SKM-1 (cell line): ENCODE data around the gene CACNA1G.

ENCODE experiments used
- DNase-seq: peaks from one replicate; lab custom pipeline; 2025; ENCODE audit not compliant: unreplicated experiment; lab: John Stamatoyannopoulos, UW

Gene CACNA1G

DNA sequence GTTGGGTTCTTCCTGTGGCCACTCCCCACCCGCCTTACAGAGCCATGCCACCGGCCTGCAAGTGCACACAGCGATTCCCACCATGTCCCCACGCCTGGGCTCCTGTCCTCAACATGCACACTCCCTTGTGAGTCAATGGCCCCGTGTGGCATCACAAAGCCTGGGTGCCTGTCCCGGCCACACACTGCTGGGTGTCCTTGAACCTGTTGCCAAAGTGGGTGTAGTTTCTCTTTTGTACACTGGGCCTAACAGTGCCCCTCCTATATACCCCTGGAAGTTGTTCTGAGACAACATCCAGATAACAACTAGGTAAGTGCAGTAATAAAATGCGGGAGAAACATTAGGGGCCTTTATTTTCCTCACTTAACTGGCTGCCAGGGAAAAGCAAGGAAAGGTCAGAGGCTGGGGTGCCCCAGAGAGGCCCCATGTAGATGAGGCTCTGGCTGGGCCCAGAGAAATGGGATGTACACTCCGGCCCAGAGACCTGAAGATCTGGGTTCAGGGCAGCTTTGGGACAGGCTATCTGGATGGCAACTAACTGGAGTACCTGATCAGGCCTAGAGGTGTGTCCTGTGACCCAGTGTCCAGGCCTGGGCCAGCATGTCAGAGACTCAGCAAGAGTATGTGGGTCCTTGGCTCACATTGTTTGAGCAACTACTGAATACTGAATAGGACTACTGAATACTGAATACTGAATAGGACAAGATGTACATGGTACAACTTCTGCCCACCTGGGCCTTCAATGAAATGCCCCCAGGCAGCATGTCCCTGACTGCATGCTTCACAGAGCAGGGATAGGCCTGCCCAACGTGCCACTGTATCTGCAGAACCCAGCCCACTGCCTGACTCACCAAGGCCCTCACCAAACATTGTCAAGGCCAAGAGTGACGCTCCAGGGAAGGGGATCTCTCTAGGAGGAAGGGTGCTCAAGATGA is 82.5 kb downstream of the CACNA1G start:
- DNase-seq = no peak

DNA sequence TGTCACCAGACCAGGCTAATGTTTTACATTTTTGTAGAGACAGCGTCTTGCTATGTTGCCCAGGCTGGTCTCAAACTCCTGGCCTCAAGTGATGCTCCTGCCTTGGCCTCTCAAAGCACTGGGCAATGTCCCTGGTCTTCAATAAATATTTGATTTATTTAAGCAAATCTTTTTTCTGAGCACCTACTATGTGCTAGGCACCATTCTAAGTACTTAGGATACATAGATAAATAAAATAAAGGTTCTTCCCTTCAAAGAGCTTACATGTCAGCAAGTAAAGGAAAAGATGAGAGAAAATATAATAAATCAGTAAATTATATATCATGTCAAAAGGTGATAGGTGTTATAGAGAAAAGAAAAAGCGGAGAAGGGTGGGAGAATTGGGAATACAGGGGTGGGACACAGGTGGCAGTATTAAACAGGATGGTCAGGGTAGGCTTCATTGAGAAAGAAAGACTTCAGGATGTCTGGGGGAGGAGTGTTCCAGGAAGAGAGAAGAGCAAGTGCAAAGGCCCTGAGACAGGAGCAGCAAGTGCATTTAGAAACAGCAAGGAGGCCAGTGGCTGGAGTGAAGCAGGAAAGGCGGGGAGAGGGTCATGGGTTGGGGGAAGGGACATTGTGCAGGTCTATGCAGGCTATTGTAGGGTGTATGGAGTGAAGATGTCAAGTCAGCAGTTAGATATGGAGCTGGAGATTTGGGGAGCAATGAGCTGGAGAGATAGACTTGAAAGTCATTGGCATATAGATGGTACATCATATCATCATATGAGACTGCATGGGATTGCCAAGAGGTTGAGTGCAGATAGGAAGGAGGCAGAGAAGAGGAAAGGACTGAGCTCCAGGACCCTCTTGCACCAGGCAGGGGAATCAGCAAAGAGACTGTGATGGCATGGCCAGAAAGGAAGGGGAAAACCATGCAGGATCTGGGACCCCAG is 85.5 kb downstream of the CACNA1G start:
- DNase-seq = no peak

DNA sequence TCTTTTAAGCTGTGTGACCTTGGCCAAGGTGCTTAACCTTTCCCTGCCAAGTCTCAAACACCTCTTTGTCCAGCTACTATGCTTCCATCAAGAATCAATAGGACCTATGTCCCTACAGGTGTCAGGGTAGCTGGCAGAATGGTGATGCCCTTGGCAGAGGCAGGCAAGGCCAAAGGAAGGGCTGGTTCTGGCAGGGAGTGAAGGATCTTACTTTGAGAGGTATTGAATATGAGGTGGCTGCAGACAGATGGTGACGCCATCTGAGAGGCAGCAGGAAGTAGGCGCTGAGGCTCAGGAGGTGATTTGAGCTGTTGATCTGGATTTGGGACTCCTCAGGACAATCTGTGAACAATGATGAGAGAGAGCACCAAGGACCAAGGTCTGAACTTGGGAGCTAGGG is 86.7 kb downstream of the CACNA1G start:
- DNase-seq = no peak

DNA sequence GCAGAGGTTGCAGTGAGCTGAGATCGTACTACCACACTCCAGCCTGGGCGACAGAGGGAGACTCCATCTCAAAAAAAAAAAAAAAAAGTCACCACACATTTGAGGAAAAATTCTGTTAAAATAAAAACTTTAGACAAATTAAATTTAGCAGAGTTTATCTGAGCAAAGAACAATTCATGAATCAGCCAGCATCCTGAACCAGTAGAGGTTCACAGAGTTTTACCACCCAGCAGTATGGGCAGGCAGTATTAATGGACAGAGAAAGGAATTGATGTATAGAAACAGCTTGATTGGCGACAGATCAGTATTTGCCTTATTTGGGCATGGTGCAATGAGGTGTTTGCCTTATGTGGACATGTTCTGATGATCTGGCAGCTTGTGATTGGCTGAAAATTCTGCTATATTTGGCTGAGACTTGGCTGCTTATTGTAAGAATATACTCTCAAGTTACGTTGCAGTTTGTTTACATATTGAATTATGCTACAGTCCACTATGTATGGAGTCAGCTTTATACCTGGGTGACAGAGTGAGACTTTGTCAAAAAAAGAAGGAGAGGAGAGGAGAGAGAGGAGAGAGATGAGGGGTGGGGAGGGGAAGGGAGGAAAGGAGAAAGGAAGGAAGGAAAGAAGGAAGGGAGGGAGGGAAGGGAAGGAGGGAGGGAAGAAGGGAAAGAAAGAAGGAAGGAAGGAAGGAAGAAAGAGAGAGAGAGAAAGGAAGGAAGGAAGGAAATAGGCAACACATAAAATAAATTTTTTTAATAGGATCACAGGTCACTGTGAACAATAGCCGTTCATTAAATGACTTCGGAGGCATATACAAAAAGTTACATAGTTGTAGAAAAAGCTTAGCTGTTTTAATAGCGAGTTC is 88.8 kb downstream of the CACNA1G start:
- DNase-seq = no peak

DNA sequence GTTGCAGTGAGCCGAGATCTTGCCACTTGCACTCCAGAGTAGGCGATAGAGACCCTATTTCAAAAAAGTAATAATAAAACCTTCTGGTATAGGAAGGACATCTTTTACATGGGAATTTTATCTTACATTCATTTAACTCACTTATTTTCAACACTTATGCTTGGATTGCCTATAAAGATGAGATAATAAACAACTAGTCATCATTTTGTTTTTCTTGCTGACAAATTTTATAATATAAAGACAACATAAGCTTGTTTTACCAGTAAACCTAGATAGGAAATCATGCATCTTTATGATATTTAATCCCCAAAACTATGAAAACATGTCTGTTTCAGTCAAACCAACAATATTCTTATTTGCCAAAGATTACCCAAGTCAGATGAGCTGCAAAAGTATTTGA is 91.1 kb downstream of the CACNA1G start:
- DNase-seq = no peak

DNA sequence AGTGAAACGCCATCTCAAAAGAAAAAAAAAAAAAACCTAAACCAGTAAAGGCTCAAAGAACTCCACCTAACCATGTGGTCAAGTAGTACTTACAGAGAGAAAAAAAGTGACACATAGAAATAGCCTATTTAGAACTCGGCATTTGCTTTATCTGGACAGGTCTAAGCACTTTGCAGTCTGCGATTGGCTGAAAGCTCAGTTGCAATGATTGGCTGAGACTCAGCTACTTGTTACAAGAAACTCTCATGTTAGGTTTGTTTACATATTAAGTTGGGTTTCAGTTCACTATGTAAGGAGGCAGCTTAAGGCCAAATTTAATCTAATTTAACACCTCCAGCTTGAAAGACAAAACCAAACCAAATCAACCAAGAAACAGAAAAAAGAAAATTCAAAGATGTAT is 93.2 kb downstream of the CACNA1G start:
- DNase-seq = no peak

DNA sequence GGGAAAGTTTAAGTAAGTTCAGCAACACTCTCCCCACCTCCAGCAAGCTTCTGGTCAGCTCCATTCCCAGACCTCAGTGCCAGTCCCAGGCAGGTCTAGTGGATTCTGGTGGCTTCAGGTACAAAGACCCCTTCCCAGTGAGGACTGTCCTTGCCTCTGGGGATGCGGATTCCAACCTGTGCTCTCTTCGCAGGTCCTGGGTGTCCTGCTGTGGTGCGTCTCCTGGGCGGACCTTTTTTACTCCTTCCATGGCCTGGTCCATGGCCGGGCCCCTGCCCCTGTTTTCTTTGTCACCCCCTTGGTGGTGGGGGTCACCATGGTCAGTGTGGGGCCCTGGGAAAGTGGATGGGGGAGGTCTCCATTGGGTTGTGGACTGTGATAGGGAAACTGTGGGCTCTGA is 96.0 kb downstream of the CACNA1G start:
- no peak for DNase-seq

DNA sequence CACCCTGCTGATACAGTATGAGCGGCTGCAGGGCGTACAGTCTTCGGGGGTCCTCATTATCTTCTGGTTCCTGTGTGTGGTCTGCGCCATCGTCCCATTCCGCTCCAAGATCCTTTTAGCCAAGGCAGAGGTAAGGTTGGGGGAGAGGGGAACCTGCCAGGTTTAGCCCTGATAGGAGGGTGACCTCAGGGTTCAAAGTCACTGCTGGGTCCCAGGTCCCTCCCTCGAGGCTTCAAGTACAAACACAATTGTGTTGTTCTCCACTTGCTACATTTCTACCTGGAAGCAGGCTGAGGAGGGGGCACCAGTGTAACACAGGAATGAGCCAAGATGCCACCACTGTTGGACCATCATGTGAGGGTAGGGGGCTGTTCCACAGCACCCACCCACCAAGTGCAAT is 96.5 kb downstream of the CACNA1G start:
- no peak for DNase-seq

DNA sequence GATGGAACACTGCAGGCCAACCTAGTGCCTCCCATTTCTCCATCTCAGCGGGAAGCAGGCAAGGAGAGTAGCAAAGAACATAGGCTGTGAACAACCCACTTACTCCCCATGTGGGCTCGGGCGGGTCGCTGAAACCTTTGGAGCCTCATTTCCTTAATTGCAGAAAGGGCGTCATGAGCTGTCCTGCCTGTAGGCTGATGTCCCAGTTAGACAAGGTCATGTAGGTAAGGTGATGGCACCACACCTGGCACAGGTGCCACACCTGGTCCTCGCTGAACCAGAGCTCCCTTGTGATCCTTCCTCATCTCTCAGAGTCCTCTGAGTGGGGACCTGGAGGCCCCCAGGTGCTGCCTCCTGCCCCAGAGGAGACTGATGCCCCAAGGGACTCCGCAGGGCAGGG is 97.1 kb downstream of the CACNA1G start:
- DNase-seq = no peak

DNA sequence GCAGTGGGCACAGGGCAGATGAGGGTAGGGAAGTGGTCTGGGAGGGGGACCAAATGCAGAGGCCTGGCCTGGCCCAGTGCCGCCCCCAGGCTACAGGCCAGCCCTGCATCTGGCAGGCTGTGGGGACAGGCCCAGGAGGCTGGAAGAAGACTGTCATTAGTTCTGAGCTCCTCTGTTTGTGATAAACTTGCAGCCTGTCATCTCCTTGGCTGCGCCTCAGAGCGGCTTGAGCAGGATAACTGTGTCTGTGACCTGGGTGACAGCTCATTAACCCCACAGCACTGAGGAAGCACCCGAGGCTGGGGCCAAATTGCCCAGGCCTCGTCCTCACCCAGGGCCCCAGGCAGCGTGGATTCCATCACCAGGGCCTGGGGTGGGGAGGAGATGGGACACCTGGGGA is 98.1 kb downstream of the CACNA1G start:
- no peak for DNase-seq

DNA sequence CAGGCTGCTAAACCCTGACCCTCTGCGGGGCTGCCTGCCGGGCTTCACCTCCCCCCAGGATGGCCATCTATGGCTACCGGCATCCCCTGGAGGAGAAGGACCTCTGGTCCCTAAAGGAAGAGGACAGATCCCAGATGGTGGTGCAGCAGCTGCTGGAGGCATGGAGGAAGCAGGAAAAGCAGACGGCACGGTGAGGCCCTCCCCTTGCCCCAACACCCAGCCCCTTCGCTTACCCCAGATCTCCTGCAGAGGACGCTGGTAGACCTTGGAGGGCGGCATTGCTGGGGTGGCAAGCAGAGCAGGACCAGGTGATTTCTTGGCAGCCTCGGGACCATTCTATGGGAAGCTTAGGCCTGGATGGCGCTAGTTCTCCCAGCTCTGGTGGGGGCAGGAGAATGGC is 98.7 kb downstream of the CACNA1G start:
- DNase-seq = no peak

DNA sequence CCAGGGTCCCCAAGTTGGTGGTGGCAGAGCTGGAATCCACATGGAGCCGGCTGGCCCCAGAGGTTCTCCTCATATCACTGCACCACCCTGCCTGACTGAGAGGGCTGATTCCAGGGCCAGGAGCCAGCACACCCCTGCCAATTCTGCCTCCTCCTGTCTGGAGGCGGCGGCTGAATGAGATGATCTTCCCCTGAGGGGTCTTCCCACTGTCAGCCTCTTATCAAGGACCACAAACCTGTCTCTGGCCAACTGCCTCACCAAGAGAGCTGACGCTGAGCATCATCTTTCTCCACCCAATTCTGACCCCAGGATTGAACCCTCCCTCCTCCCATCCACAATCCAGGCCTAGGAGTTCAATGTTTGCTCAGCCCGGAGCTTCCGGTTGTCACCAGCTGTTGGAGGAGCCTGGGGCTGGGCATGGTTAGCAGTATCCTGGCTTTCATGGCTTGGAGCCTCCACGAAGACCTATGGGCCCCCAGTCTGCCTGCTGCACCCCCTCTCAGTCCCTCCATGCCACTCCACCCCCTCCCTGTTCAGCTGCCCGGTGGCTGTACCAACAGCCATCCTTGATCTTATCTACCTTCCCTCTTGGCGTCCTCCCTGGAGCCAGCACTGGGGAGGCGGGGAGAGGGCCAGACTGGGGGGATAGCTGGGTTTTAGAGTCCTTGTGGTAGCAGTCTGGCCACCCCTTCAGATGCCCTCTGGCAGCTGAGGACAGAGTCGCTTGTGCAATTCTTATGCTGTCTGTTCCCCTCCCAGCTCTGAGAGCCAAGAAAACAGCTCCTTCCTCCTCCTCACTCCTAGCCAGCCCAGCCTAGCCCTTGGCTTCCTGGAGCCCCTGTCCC is 99.7 kb downstream of the CACNA1G start:
- DNase-seq = no peak

DNA sequence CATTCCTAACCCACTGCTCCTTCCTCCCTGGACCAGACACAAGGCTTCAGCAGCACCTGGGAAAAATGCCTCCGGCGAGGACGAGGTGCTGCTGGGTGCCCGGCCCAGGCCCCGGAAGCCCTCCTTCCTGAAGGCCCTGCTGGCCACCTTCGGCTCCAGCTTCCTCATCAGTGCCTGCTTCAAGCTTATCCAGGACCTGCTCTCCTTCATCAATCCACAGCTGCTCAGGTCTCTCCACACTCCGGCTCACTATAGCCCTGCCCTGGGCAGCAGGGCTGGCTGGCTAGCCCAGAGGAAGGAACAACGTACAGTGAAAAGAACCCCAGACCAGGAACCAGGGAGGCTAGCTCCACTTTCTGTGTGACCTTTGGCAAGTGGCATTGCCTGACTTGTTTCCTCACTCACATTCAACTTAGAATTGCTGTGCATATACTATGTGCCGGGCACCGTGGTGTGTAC is 100.4 kb downstream of the CACNA1G start:
- no peak for DNase-seq

DNA sequence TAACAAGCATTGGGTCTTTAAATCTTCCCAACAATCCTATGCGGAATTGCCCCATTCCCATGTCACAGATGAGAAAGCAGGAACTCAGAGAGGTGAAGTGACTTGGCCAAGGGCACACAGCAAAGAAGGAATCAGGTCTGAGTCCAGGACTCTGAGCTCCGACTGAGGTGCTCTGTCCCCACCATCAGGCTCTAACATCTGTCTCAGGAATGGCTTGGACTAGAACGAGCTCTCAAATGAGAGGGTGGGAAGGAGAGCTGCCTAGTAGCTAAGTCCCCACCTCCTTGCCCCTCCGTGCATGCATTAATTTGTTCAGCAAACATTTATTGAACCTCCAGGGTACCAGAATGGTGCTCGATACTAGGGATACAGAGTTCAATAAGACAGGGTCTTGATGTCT is 100.8 kb downstream of the CACNA1G start:
- no peak for DNase-seq

DNA sequence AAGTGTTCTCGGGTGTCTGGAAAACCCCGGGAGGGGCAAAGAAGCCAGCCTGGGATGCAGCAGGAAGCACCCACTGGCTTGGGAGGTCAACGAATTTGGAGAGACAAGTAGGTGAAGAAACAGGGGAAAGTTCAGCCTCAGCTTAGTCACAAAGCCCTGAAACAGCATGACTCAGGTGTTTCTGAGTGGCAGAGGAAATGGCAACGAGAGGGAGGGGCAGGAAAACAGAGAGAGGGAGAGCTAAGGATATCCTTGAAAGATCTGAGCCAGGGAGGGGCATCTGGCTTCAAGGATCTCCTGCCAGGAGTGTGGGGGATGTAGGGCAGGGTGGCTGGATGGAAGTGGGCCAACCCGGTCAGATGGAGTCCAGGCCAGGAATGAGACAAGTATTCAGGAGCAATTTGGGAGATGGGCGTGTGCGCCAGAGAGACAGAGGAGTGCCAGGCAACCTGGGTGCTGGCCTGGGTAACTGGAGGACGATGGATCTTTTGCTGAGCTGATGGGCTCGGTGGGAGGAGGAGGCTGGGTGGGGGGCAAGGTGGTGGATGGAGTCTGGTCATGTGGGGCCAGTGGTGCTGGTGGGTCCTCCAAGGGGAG is 101.4 kb downstream of the CACNA1G start:
- DNase-seq = peak; percentile 38

DNA sequence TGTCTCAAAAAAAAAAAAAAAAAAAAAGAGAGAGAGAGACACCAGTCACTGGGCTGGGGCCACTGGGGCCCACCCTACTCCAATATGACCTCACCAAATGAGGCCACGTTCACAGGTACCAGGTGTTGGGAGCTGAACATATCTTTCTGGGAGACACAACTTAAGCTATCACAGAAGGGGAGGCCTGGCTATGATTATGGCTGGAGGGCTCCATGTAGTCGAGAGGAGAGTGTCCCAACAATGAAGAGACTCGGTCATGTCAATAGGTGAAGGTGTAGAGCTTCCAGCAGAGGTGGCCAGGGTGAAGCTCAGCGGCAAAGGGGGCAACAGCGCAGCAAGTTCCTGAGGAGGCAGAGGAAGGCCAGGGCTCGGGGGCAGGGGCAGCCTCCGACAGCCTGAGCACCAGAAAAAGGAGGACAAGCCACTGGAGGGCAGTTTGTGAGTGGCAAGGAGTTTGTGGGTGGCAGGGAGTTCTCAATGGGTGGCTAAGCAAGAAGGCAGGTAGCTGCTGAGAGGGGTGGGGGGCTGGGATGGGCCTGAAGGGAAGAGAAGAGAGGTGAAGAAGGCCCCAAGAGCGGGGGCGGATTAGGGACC is 102.2 kb downstream of the CACNA1G start:
- DNase-seq = no peak

DNA sequence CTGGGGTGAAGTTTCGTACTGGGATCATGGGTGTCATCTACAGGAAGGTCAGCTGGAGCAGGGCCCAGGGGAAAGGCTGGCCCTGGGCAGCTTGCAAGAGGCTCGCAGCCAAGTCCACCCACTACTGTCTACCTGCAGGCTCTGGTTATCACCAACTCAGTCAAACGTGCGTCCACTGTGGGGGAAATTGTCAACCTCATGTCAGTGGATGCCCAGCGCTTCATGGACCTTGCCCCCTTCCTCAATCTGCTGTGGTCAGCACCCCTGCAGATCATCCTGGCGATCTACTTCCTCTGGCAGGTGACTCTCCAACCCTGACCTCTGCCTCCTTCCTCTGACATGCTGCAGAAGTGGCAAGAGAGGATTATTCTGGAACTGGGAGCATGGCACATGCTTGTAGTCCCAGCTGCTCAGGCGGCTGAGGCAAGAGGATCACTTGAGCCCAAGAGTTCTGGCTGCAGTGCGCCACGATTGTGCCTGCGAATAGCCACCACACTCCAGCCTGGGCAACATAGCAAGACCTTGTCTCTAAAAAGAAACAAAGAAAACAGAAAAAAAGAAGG is 103.4 kb downstream of the CACNA1G start:
- no peak for DNase-seq

DNA sequence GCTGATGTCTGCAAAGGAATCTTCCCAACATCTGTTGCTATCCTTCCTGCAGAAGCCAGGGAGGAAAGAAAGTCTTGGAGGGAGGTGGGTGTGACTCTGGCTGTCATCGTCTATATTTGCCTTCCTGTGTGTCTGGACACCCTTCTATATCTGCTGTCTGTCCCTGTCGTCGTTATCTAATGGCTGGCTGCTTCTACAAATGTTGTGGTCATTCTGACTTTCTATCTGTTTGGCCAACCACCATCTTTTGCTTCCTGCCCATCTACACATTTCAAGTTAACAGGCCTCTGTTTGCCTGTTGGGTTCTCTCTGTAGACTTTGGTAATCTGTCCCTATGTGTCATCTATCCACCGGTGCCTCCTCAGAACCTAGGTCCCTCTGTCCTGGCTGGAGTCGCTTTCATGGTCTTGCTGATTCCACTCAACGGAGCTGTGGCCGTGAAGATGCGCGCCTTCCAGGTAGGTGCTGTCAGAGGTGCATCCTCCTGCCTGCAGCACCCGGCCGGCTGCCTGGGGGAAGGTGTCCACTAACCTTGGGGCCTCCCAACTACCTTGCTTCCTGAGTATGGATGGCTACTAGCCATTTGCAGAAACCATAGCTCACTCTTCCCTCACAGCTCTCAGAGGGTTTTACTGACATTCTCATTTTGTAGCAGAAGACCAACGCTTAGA is 104.4 kb downstream of the CACNA1G start:
- no peak for DNase-seq
